HCT116 (cell line): ENCODE results near the gene NDUFS8. TPM values are rescaled to one million over a fixed set of nuclear protein-coding genes. Genes with fewer than 3 reads are reported as not detected.

Source experiments
- ATAC-seq: fragments of 200-7000 bp; cut with Tn5 transposase; 2 replicates; pipeline ENCODE4 v1.9.1; 2020; ENCODE audit warnings: mild to moderate bottlenecking, moderate library complexity
- BruUV-seq: library from RNA; stranded (reverse); fragments of 400-500 nt; replicated peaks from 2 replicates; lab custom pipeline; 2021; lab: Mats Ljungman, UMichigan
- CTCF ChIA-PET: fragments of 300-600 bp; sonication (Branson Sonifier 250); formaldehyde crosslinking; loops from one replicate; lab custom pipeline; 2021; ENCODE audit warnings: antibody characterized with exemption; lab: Charles Lee
- POLR2A ChIA-PET: fragments of 300-600, 350-600 bp; sonication (Branson Sonifier 250); formaldehyde crosslinking; loops from one replicate; lab custom pipeline; 2021; ENCODE audit warnings: antibody characterized with exemption; lab: Charles Lee
- RAD21 ChIA-PET, 2 experiments: fragments of 300-600 bp; sonication (Branson Sonifier 250); formaldehyde crosslinking; loops; one replicate each; lab custom pipeline; 2023; ENCODE audit warnings: low total read pairs in 2 of 2; ENCODE audit not compliant: uncharacterized antibody in 2 of 2, unreplicated experiment in 2 of 2, low non-redundant PET in 1 of 2; lab: Charles Lee
- DNase-seq: peaks from one replicate; pipeline ENCODE4 v3.0.0-alpha.2; 2010; ENCODE audit warnings: low read depth, low spot score
- H2AFZ ChIP-seq: fragments of 200-600 bp; shearing (Covaris generic), sonication (generic); 2 replicates; pipeline ENCODE4 v1.6.1; 2017; ENCODE audit warnings: low read depth, mixed run types, mixed read lengths, antibody characterized with exemption, low read length; ENCODE audit not compliant: poor library complexity, severe bottlenecking
- H3K27ac ChIP-seq: 2 replicates; pipeline ENCODE4 v1.5.1; 2012; ENCODE audit warnings: low read depth, low read length
- H3K27me3 ChIP-seq: fragments of 200-600 bp; sonication (generic); 2 replicates; pipeline ENCODE4 v1.6.1; 2016; ENCODE audit warnings: mixed run types, low read length, mixed read lengths; ENCODE audit not compliant: insufficient read depth
- H3K36me3 ChIP-seq, 2 experiments: fragments of 200-500 bp in 1 of 2; fragments of 200-600 bp in 1 of 2; sonication (Bioruptor generic) in 1 of 2; sonication (generic) in 1 of 2; 2 replicates each; pipeline versions ENCODE4 v1.5.1 to v1.6.1; 2014 to 2016; ENCODE audit warnings: low read length in 2 of 2, inconsistent platforms in 1 of 2, mixed read lengths in 1 of 2, mixed run types in 1 of 2; ENCODE audit not compliant: insufficient read depth in 2 of 2, control insufficient read depth in 1 of 2
- H3K4me1 ChIP-seq, 2 experiments: fragments of 200-600 bp in 1 of 2; sonication (generic) in 1 of 2; 2 replicates each; pipeline versions ENCODE4 v1.5.1 to v1.6.1; 2012 to 2017; ENCODE audit warnings: low read length in 2 of 2, inconsistent platforms in 1 of 2, mild to moderate bottlenecking in 1 of 2, mixed read lengths in 1 of 2, mixed run types in 1 of 2, moderate library complexity in 1 of 2; ENCODE audit not compliant: insufficient read depth in 2 of 2, control insufficient read depth in 1 of 2
- H3K4me2 ChIP-seq: fragments of 200-600 bp; sonication (generic); 2 replicates; pipeline ENCODE4 v1.6.1; 2017; ENCODE audit warnings: mixed run types, low read length, mixed read lengths
- H3K4me3 ChIP-seq, 2 experiments: fragments of 200-600 bp in 1 of 2; sonication (generic) in 1 of 2; replicated peaks in 1 of 2; 2 replicates each; pipeline ENCODE4 v1.5.1; 2011 to 2016; ENCODE audit warnings: low read length in 2 of 2, control low read depth in 1 of 2, low read depth in 1 of 2, mild to moderate bottlenecking in 1 of 2, mixed read lengths in 1 of 2, mixed run types in 1 of 2
- H3K79me2 ChIP-seq: fragments of 200-600 bp; sonication (generic); 2 replicates; pipeline ENCODE4 v1.6.1; 2017; ENCODE audit warnings: mild to moderate bottlenecking, mixed run types, low read length, moderate library complexity, mixed read lengths; ENCODE audit not compliant: insufficient read depth
- H3K9ac ChIP-seq: fragments of 200-600 bp; sonication (generic); 2 replicates; pipeline ENCODE4 v1.6.1; 2016; ENCODE audit warnings: low read length, mixed read lengths
- H3K9me2 ChIP-seq: fragments of 200-600 bp; sonication (generic), shearing (Covaris generic); 2 replicates; pipeline ENCODE4 v1.6.1; 2017; ENCODE audit warnings: mixed run types, mild to moderate bottlenecking, moderate library complexity; ENCODE audit not compliant: insufficient read depth
- H3K9me3 ChIP-seq, 2 experiments: fragments of 200-500 bp in 1 of 2; fragments of 200-600 bp in 1 of 2; sonication (Bioruptor generic) in 1 of 2; sonication (generic) in 1 of 2; 2 replicates each; pipeline ENCODE4 v1.6.1; 2014 to 2017; ENCODE audit warnings: low read length in 2 of 2, mixed read lengths in 2 of 2, inconsistent platforms in 1 of 2, low read depth in 1 of 2, mild to moderate bottlenecking in 1 of 2, mixed run types in 1 of 2, moderate library complexity in 1 of 2; ENCODE audit not compliant: control insufficient read depth in 1 of 2, insufficient read depth in 1 of 2
- H4K20me1 ChIP-seq: fragments of 200-600 bp; sonication (generic), shearing (Covaris generic); 2 replicates; pipeline ENCODE4 v1.6.1; 2017; ENCODE audit warnings: mixed run types, mild to moderate bottlenecking, moderate library complexity; ENCODE audit not compliant: insufficient read depth
- CBX3 ChIP-seq: IDR thresholded peaks from 2 replicates; pipeline ENCODE4 v1.6.1; 2012; ENCODE audit warnings: low read depth
- CEBPB ChIP-seq: IDR thresholded peaks from 2 replicates; pipeline ENCODE4 v1.6.1; 2012; ENCODE audit warnings: low read depth
- EZH2 ChIP-seq: fragments of 200-600 bp; sonication (generic); IDR thresholded peaks from 2 replicates; pipeline ENCODE4 v1.6.1; 2017; ENCODE audit warnings: antibody characterized with exemption, mixed run types
- RAD21 ChIP-seq: IDR thresholded peaks from 2 replicates; pipeline ENCODE4 v1.6.1; 2012; ENCODE audit warnings: low read depth, mild to moderate bottlenecking
- REST ChIP-seq: IDR thresholded peaks from 2 replicates; pipeline ENCODE4 v1.6.1; 2012; ENCODE audit warnings: low read depth
- SIN3A ChIP-seq: IDR thresholded peaks from 2 replicates; pipeline ENCODE4 v1.6.1; 2012; ENCODE audit warnings: low read depth
- SRF ChIP-seq: IDR thresholded peaks from 2 replicates; pipeline ENCODE4 v1.6.1; 2012; ENCODE audit warnings: low read depth
- ZFX ChIP-seq: fragments of 450-650 bp; IDR thresholded peaks from 2 replicates; pipeline ENCODE4 v1.6.1; 2017
- intact Hi-C: fragments of 100-400 bp; cut with micrococcal nuclease; formaldehyde crosslinking; loops from 2 replicates; pipeline ENCODE4 v1.10.0; 2022
- total RNA-seq: library from RNA; stranded (reverse); gene quantifications from one replicate; pipeline ENCODE4 v1.2.1, GENCODE V29; 2021; ENCODE audit not compliant: unreplicated experiment
- TF ChIP-seq, protein P1 (sequence below), 3 experiments: fragments of 200-600 bp in 1 of 3; sonication (generic) in 1 of 3; IDR thresholded peaks in 2 of 3; conservative IDR thresholded peaks in 1 of 3; 2 replicates each; pipeline ENCODE4 v1.5.1; 2012 to 2017; ENCODE audit warnings: low read depth in 2 of 3, low read length in 2 of 3, antibody characterized with exemption in 1 of 3, borderline replicate concordance in 1 of 3, control low read depth in 1 of 3, mild to moderate bottlenecking in 1 of 3, mixed read lengths in 1 of 3, mixed run types in 1 of 3, moderate library complexity in 1 of 3; ENCODE audit not compliant: insufficient read depth in 1 of 3
- TF ChIP-seq, protein P2 (sequence below): IDR thresholded peaks from 2 replicates; pipeline ENCODE4 v1.6.1; 2011; ENCODE audit warnings: mild to moderate bottlenecking, low read length, moderate library complexity; ENCODE audit not compliant: insufficient replicate concordance; ENCODE audit errors: extremely low read depth
- TF ChIP-seq, protein P3 (sequence below): IDR thresholded peaks from 2 replicates; pipeline ENCODE4 v1.6.1; 2012

Gene NDUFS8
- total RNA-seq, 1 experiment from 2014 or later: 189 TPM

DNA sequence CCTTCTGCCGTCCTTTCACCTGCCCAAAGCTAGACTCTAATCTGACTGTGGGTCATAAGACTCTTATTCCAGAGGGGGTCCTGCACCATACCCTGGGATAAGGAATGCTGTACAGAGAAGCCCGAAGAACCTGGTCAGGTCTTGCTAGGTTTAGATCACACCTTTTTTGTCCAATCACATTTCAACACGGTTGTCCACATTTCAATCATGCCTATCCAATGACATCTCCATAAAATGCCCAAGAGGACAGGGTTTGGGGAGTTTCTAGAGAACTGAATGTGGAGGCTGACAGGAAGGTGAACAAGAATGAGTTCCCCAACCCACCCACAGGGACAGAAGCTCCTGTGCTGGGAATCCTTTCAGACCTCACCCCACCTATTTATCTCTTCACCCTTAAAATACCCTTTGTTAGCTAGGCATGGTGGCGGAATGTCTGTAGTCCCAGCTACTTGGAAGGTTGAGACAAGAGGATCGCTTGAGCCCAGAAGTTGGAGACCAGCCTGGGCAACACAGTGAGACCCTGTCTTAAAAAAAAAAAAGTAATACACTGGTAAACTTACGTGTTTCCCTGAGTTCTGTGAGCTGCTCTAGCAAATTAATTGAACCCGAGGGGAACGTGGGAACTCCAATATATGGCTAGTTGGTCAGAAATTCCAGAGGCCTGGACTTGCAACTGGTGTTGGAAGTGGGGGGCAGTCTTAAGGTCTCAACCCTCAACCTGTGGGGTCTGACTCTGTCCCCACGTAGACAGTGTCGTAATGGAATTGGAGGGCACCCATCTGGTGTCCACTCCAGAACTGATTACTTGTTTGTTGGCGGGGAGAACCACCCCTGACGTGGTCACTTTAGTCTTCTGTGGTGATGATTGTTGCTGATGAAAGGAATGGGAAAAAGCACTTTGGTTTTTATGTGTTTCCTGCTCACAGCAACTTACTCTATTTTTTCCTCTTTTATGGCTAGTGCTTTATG is 26.1 kb downstream of the NDUFS8 start:
- Histone ChIP-seq H3K4me2 (no peak overlapping the region), H3K27ac (no peak overlapping the region), H3K27me3 (no peaks in the 10 kb centered on the region), H3K9me2 (no peaks in the 10 kb centered on the region), H3K36me3 (peaks cover 3 to 22% of the 10 kb centered on the region in 2 experiments; a peak in 3 of 4 replicates), H4K20me1 (no peaks in the 10 kb centered on the region), H3K4me3 (no peak overlapping the region), H3K9ac (no peak overlapping the region), H2AFZ (no peak overlapping the region), H3K9me3 (no peaks in the 10 kb centered on the region), H3K4me1 (no peaks in the 10 kb centered on the region), H3K79me2 (no peaks in the 10 kb centered on the region)
- TF ChIP-seq ZFX: no peak
- TF ChIP-seq CEBPB: no peak
- no peak for TF ChIP-seq SRF
- no peak for TF ChIP-seq RAD21
- TF ChIP-seq, protein P1, sequence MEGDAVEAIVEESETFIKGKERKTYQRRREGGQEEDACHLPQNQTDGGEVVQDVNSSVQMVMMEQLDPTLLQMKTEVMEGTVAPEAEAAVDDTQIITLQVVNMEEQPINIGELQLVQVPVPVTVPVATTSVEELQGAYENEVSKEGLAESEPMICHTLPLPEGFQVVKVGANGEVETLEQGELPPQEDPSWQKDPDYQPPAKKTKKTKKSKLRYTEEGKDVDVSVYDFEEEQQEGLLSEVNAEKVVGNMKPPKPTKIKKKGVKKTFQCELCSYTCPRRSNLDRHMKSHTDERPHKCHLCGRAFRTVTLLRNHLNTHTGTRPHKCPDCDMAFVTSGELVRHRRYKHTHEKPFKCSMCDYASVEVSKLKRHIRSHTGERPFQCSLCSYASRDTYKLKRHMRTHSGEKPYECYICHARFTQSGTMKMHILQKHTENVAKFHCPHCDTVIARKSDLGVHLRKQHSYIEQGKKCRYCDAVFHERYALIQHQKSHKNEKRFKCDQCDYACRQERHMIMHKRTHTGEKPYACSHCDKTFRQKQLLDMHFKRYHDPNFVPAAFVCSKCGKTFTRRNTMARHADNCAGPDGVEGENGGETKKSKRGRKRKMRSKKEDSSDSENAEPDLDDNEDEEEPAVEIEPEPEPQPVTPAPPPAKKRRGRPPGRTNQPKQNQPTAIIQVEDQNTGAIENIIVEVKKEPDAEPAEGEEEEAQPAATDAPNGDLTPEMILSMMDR (IDR thresholded peaks at IDR 0.05 in 2 of 3, conservative IDR thresholded peaks at IDR 0.05 in 1 of 3; ENCODE audit: borderline replicate concordance in 1 of 3, insufficient read depth in 1 of 3, low read depth in 2 of 3, low read length in 2 of 3): no peak
- TF ChIP-seq EZH2: no peak
- TF ChIP-seq, protein P2, sequence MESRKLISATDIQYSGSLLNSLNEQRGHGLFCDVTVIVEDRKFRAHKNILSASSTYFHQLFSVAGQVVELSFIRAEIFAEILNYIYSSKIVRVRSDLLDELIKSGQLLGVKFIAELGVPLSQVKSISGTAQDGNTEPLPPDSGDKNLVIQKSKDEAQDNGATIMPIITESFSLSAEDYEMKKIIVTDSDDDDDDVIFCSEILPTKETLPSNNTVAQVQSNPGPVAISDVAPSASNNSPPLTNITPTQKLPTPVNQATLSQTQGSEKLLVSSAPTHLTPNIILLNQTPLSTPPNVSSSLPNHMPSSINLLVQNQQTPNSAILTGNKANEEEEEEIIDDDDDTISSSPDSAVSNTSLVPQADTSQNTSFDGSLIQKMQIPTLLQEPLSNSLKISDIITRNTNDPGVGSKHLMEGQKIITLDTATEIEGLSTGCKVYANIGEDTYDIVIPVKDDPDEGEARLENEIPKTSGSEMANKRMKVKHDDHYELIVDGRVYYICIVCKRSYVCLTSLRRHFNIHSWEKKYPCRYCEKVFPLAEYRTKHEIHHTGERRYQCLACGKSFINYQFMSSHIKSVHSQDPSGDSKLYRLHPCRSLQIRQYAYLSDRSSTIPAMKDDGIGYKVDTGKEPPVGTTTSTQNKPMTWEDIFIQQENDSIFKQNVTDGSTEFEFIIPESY: no peak
- TF ChIP-seq, protein P3, sequence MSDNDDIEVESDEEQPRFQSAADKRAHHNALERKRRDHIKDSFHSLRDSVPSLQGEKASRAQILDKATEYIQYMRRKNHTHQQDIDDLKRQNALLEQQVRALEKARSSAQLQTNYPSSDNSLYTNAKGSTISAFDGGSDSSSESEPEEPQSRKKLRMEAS: no peak
- no peak for TF ChIP-seq REST
- no peak for TF ChIP-seq CBX3
- TF ChIP-seq SIN3A: no peak
- DNase-seq (no peak), ATAC-seq (no peak)
- BruUV-seq: no TSS peak
- intact Hi-C loops: no loop called here
- RAD21 ChIA-PET: no interaction called here
- CTCF ChIA-PET: no interaction called here
- POLR2A ChIA-PET: no interaction called here
